ENCODE results near the gene TRAF7. TPM values are rescaled to one million over a fixed set of nuclear protein-coding genes. Genes with fewer than 3 reads are reported as not detected.

Gene TRAF7
- total RNA-seq, 1 donor from 2014 or later: 26.0 TPM

GRCh38 chr16:2194852-2195321, 39.3 kb downstream of the TRAF7 start:
- no peaks in the 10 kb centered on the region for H3K9me3 ChIP-seq (replicated peaks)
- no peak overlapping the region for H3K27ac ChIP-seq (replicated peaks)
- H3K27me3 ChIP-seq (ENCODE audit: low read depth): peaks cover 67% of the 10 kb centered on the region
- no peaks in the 10 kb centered on the region for H3K36me3 ChIP-seq
- intact Hi-C loops (cut with micrococcal nuclease): no loop called here
- TF ChIP-seq, protein P1, sequence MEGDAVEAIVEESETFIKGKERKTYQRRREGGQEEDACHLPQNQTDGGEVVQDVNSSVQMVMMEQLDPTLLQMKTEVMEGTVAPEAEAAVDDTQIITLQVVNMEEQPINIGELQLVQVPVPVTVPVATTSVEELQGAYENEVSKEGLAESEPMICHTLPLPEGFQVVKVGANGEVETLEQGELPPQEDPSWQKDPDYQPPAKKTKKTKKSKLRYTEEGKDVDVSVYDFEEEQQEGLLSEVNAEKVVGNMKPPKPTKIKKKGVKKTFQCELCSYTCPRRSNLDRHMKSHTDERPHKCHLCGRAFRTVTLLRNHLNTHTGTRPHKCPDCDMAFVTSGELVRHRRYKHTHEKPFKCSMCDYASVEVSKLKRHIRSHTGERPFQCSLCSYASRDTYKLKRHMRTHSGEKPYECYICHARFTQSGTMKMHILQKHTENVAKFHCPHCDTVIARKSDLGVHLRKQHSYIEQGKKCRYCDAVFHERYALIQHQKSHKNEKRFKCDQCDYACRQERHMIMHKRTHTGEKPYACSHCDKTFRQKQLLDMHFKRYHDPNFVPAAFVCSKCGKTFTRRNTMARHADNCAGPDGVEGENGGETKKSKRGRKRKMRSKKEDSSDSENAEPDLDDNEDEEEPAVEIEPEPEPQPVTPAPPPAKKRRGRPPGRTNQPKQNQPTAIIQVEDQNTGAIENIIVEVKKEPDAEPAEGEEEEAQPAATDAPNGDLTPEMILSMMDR (IDR thresholded peaks at IDR 0.05; ENCODE audit: borderline replicate concordance): peak; percentile 39
- peak overlapping the region; percentile 62 for H3K4me3 ChIP-seq
- peaks cover 16% of the 10 kb centered on the region for H3K4me1 ChIP-seq
- no peak for DNase-seq

- peak overlapping the region; percentile 62 for H3K4me3 ChIP-seq
- no peak for DNase-seq
- TF ChIP-seq, protein P1 (IDR thresholded peaks at IDR 0.05; ENCODE audit: borderline replicate concordance): no peak
- peaks cover 16% of the 10 kb centered on the region for H3K4me1 ChIP-seq
- no peaks in the 10 kb centered on the region for H3K9me3 ChIP-seq (replicated peaks)
- H3K27me3 ChIP-seq (ENCODE audit: low read depth): peaks cover 68% of the 10 kb centered on the region
- no peak overlapping the region for H3K27ac ChIP-seq (replicated peaks)
- intact Hi-C loops (cut with micrococcal nuclease): no loop called here
- H3K36me3 ChIP-seq: no peaks in the 10 kb centered on the region
Observed at GRCh38 chr16:2195322-2196161, 40.0 kb downstream of the TRAF7 start.

DNA sequence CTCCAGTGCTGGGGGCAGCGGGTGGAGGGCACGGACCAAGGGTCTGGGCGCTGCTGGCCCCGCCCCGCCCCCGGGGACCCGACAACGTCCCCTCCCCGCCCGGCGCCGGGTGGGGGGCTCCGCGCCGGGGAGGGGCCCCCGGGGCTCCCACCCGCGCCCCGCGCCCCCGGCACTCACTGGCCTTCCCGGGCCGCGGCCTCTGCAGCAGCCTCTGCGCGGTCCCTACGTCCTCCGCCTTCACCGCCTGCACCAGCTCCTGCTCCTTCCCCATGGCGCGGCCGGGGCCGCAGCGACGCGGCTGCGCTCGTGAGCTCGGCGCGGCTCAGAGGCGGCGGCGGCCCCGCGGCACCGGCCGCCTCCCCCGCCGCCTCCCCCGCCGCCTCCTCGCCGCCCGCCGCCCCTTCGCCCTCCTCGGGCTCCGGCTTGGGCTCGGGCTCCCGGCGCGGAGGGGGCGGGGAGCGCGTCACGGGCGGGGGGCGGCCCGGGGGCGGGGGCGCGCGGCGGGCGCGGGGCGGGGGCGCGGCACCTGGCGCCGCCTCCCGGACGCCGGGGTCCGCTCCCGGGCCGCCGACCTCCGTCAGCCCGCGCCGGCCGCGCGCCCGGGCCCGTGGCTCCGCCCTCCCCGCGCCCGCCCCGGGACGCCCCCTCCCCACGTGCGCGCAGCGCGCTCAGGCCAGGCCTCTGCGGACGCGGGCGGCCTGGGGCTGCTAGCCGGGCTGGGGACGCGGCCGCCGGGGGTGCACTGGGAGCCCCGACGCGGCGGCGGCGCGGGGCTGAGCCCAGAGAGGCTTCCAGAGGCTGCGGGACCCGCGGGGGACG, 40.8 kb downstream of the TRAF7 start, which contains the start of gene CASKIN1:
CASKIN1 (minus strand) TSS at position 444 of the 819 bp plus-strand sequence; CDS start at position 271, 173 bp downstream.
- intact Hi-C loops (cut with micrococcal nuclease): no loop called here
- H3K4me1 ChIP-seq: peaks cover 16% of the 10 kb centered on the region
- H3K4me3 ChIP-seq: peak within 1 kb of the TSS; percentile 62
- no peak for DNase-seq
- H3K36me3 ChIP-seq: no peaks in the 10 kb centered on the region
- TF ChIP-seq, protein P1 (IDR thresholded peaks at IDR 0.05; ENCODE audit: borderline replicate concordance): no peak
- peaks cover 68% of the 10 kb centered on the region for H3K27me3 ChIP-seq (ENCODE audit: low read depth)
- no peaks in the 10 kb centered on the region for H3K9me3 ChIP-seq (replicated peaks)
- H3K27ac ChIP-seq (replicated peaks): no peak within 1 kb of the TSS

DNA sequence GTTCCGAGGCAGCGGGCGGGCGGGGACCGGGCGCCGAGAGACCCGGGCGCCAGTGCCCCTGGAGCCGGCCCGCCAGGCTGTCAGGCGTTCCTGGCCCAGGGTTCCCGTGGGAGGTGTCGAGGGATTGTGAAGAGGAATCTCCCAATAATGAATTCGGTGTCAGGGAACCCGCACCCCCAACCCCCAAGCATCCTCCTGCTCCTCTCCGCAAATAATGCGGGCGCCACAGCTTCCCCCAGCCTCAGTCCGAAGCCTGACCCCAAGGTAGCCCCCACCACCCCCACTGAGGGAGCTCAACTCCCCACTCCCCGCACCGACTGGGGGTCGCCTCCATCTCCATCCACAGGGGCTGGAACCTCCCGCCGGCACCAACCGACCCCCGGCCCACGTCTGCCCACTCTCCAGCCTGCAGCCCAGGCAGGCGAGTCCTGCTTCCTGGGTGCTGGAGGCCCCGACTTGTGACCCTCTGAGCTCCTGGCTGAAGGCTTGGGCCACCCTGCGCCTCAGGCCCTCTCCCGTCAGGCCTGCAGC, 41.5 kb downstream of the TRAF7 start:
- H3K9me3 ChIP-seq (replicated peaks): no peaks in the 10 kb centered on the region
- H3K36me3 ChIP-seq: no peaks in the 10 kb centered on the region
- H3K4me3 ChIP-seq: peak overlapping the region; percentile 53
- TF ChIP-seq, protein P1 (IDR thresholded peaks at IDR 0.05; ENCODE audit: borderline replicate concordance): no peak
- peaks cover 12% of the 10 kb centered on the region for H3K4me1 ChIP-seq
- peaks cover 65% of the 10 kb centered on the region for H3K27me3 ChIP-seq (ENCODE audit: low read depth)
- intact Hi-C loops (cut with micrococcal nuclease): no loop called here
- no peak overlapping the region for H3K27ac ChIP-seq (replicated peaks)
- DNase-seq: no peak

DNA sequence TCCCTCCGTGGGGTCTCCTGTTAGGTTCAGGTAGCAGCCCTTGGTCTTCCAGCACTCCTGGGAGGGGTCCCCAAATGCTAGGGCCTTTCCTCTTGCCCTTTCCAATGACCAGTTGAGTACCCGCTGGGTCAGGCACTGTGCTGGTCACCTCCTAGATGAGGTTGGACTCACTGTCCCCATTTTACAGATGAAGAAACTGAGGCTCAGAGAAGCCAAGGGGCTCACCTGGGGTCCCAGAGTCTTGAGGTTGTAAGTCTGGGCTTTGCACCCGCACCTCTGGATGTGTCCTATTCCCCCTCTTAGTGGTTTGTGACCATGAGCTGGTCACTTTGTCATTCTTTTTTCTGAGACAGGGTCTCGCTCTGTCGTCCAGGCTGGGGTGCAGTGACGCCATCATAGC, 42.2 kb downstream of the TRAF7 start:
- H3K9me3 ChIP-seq (replicated peaks): no peaks in the 10 kb centered on the region
- DNase-seq: no peak
- intact Hi-C loops (cut with micrococcal nuclease): no loop called here
- no peak overlapping the region for H3K27ac ChIP-seq (replicated peaks)
- TF ChIP-seq, protein P1 (IDR thresholded peaks at IDR 0.05; ENCODE audit: borderline replicate concordance): no peak
- no peaks in the 10 kb centered on the region for H3K36me3 ChIP-seq
- H3K27me3 ChIP-seq (ENCODE audit: low read depth): peaks cover 62% of the 10 kb centered on the region
- peaks cover 12% of the 10 kb centered on the region for H3K4me1 ChIP-seq
- no peak overlapping the region for H3K4me3 ChIP-seq

Measured in left ventricle myocardium inferior (tissue), 1 donor.